ENCODE results near the gene TPPP. TPM values are rescaled to one million over a fixed set of nuclear protein-coding genes. Genes with fewer than 3 reads are reported as not detected.

Gene TPPP
- total RNA-seq, 1 experiment from 2014 or later = 1.8 TPM

DNA sequence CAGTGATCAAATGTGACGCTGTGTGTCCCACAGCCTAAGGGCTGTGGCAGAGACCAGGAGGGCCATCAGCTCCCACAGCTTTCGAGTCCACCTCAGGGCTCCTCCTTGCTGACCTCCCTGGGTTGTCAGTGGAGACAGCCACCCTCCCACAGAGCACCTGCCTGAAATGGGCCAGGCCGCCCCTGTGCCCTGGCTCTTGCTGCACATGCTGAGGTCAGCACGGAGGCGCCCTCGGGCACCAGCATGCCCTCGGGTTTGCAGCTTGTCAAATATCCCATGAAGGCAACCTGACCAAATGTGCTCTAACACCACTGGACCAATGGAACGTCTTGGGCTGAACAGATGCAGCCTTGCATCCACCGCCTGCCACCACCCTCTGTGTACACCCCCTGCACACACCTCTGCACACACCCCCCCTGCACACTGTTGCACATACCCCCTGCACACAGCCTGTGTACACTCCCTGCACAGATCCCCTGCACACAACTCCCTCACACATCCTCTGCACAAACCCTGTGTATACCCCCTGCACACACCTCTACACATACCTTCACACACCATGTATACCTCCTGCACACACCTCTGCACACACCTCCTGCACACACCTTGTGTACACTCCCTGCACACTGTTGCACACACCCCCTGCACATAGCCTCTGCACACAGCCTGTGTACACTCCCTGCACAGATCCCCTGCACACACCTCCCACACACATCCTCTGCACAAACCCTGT is 83.0 kb downstream of the TPPP start:
- peak overlapping the region; percentile 69; the same call in 1 of the 2 replicates for H3K4me3 Mint-ChIP-seq
- H3K27ac Mint-ChIP-seq = no peak overlapping the region
- no peaks in the 10 kb centered on the region for H3K27me3 Mint-ChIP-seq (ENCODE audit: low read depth)
- POLR2A ChIA-PET = no interaction called here
- no peak for ATAC-seq
- peaks cover 13% of the 10 kb centered on the region for H3K36me3 Mint-ChIP-seq
- CTCF ChIA-PET = no interaction called here
- TF ChIP-seq MYBL2 (CRISPR knock-in tag; IDR thresholded peaks at IDR 0.05) (no peak), FOXK1 (CRISPR knock-in tag; IDR thresholded peaks at IDR 0.05) (no peak), ZNF219 (CRISPR knock-in tag; IDR thresholded peaks at IDR 0.05; ENCODE audit: borderline replicate concordance) (no peak), JAZF1 (CRISPR knock-in tag; IDR thresholded peaks at IDR 0.05) (no peak), HMGA2 (CRISPR knock-in tag; IDR thresholded peaks at IDR 0.05) (no peak), FOXP1 (CRISPR knock-in tag; IDR thresholded peaks at IDR 0.05; ENCODE audit: borderline replicate concordance) (no peak), MXD4 (CRISPR knock-in tag; IDR thresholded peaks at IDR 0.05; ENCODE audit: borderline replicate concordance) (no peak), IRF2 (CRISPR knock-in tag; IDR thresholded peaks at IDR 0.05; ENCODE audit: borderline replicate concordance, low read depth) (no peak), NR2C2 (CRISPR knock-in tag; IDR thresholded peaks at IDR 0.05) (no peak), TEAD1 (CRISPR knock-in tag; IDR thresholded peaks at IDR 0.05) (no peak), ZNF138 (CRISPR knock-in tag; conservative IDR thresholded peaks at IDR 0.05) (no peak)
- TF ChIP-seq, protein P1, sequence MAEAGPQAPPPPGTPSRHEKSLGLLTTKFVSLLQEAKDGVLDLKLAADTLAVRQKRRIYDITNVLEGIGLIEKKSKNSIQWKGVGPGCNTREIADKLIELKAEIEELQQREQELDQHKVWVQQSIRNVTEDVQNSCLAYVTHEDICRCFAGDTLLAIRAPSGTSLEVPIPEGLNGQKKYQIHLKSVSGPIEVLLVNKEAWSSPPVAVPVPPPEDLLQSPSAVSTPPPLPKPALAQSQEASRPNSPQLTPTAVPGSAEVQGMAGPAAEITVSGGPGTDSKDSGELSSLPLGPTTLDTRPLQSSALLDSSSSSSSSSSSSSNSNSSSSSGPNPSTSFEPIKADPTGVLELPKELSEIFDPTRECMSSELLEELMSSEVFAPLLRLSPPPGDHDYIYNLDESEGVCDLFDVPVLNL (CRISPR knock-in tag; IDR thresholded peaks at IDR 0.05; ENCODE audit: borderline replicate concordance, low read depth) = no peak
- TF ChIP-seq, protein P2, sequence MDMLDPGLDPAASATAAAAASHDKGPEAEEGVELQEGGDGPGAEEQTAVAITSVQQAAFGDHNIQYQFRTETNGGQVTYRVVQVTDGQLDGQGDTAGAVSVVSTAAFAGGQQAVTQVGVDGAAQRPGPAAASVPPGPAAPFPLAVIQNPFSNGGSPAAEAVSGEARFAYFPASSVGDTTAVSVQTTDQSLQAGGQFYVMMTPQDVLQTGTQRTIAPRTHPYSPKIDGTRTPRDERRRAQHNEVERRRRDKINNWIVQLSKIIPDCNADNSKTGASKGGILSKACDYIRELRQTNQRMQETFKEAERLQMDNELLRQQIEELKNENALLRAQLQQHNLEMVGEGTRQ (CRISPR knock-in tag; IDR thresholded peaks at IDR 0.05) = no peak
- TF ChIP-seq, protein P3, sequence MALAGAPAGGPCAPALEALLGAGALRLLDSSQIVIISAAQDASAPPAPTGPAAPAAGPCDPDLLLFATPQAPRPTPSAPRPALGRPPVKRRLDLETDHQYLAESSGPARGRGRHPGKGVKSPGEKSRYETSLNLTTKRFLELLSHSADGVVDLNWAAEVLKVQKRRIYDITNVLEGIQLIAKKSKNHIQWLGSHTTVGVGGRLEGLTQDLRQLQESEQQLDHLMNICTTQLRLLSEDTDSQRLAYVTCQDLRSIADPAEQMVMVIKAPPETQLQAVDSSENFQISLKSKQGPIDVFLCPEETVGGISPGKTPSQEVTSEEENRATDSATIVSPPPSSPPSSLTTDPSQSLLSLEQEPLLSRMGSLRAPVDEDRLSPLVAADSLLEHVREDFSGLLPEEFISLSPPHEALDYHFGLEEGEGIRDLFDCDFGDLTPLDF (CRISPR knock-in tag; IDR thresholded peaks at IDR 0.05) = no peak
- TF ChIP-seq, protein P4, sequence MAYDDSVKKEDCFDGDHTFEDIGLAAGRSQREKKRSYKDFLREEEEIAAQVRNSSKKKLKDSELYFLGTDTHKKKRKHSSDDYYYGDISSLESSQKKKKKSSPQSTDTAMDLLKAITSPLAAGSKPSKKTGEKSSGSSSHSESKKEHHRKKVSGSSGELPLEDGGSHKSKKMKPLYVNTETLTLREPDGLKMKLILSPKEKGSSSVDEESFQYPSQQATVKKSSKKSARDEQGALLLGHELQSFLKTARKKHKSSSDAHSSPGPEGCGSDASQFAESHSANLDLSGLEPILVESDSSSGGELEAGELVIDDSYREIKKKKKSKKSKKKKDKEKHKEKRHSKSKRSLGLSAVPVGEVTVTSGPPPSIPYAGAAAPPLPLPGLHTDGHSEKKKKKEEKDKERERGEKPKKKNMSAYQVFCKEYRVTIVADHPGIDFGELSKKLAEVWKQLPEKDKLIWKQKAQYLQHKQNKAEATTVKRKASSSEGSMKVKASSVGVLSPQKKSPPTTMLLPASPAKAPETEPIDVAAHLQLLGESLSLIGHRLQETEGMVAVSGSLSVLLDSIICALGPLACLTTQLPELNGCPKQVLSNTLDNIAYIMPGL (CRISPR knock-in tag; IDR thresholded peaks at IDR 0.05) = no peak
- peaks cover 4% of the 10 kb centered on the region for H3K9me3 Mint-ChIP-seq
- no peak for DNase-seq (ENCODE audit: low spot score)
- H3K4me1 Mint-ChIP-seq = peaks cover 24% of the 10 kb centered on the region

Other genes with a start within 250 kb of the TPPP start
- gene SLC9A3, start 168.9 kb downstream of the TPPP start, total RNA-seq (2021) = 1.2 to 1.7 TPM (median 1.6 TPM) in 3 replicates
- 26.6 to 29.9 TPM (median 29.2 TPM) in 3 replicates for gene CEP72, start 81.0 kb downstream of the TPPP start, total RNA-seq (2021)
- 2.3 to 4.4 TPM (median 3.1 TPM) in 3 replicates for gene ZDHHC11B, start 91.4 kb upstream of the TPPP start, total RNA-seq (2021)
- gene ZDHHC11, start 157.6 kb upstream of the TPPP start, total RNA-seq (2021) = 21.4 to 37.5 TPM (median 37.3 TPM) in 3 replicates
- 50.5 to 55.6 TPM (median 50.9 TPM) in 3 replicates for gene BRD9, start 199.4 kb upstream of the TPPP start, total RNA-seq (2021)
- gene TRIP13, start 199.5 kb upstream of the TPPP start, total RNA-seq (2021) = 31.4 to 35.0 TPM (median 33.7 TPM) in 3 replicates